ENCODE measurements around the gene MAG. TPM values are rescaled to one million over a fixed set of nuclear protein-coding genes. Genes with fewer than 3 reads are reported as not detected.

MAG gene
- total RNA-seq, 1 donor from 2014 or later, result not detected

DNA sequence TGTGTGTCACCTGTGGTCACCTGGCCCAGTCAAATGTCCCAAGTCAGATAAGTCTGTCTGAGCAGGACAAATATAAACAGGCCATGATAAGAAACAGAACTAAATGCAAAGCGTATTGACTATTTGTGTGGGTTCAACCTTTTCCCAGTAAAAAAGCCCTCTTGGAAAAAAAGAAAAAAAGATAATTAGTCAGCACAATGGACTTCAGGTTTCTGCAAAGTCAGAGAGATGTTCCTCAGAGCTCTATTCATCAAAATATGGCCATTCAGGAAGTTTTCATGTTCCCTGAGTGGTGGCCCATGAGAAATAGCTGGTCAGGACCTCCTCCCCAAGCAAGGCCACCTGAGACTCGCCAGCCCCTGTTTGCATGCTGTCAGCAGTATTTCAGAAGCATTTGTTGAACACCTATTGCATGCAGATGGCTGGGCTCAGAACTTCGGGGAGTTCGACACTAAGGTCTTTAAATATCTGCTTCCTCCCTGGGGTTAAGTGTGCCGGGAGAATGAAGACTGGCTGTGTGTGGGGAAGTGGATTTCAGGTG, 69.0 kb downstream of the MAG start:
- no peak overlapping the region for H3K27ac Mint-ChIP-seq (ENCODE audit: unreplicated experiment)

DNA sequence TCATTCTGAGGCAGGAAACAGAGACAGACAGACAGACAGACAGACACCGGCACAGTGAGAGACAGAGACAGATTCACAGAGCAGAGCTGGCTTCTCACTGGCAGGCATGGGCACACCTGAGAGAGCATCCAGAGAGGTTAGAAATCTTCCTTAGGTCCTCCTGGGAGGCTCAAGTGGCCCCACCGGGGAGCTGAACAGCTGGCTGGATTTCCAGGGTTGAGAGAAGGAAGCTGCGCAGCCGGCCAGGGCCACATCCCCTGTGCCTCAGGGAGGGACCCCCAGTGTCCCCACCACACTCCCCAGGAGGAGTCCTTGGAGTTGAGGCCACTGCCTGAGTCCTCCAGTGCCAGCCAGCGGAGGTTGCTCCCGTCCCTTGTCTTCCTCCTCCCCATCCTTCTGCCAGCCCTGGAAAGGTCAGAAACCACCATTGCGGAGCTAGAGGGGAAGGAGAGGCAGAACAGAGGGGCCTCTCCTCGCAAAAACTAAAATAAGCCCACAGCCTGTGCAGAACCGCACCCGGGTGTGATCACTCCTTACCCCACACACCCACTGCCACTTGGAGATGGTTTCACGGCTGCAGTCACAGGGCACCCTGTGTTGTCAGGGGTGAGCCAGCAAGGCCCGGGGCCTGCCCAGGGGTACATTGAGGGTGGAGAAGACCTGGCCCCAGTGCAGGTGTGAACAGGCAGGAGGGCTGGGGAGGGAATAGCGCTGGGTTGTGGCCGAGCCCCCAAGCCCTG, 70.5 kb downstream of the MAG start:
- no peaks in the 10 kb centered on the region for H3K4me1 Mint-ChIP-seq (ENCODE audit: low read depth)
- no peak overlapping the region for H3K4me3 Mint-ChIP-seq (ENCODE audit: unreplicated experiment)
- H3K9me3 Mint-ChIP-seq (ENCODE audit: low read depth), result no peaks in the 10 kb centered on the region
- H3K27ac Mint-ChIP-seq (ENCODE audit: unreplicated experiment), result no peak overlapping the region
- H3K27me3 Mint-ChIP-seq (ENCODE audit: low read depth), result peaks cover 16% of the 10 kb centered on the region
- no peak for TF ChIP-seq CTCF (IDR thresholded peaks at IDR 0.05)
- no peaks in the 10 kb centered on the region for H3K36me3 Mint-ChIP-seq (ENCODE audit: low read depth)
- no peak for DNase-seq (ENCODE audit: low spot score)

More for the DNA sequence above, 69.0 kb downstream of the MAG start:
- TF ChIP-seq CTCF (IDR thresholded peaks at IDR 0.05), result no peak
- Mint-ChIP-seq H3K9me3 (ENCODE audit: low read depth) (no peaks in the 10 kb centered on the region), H3K36me3 (ENCODE audit: low read depth) (no peaks in the 10 kb centered on the region), H3K27me3 (ENCODE audit: low read depth) (peaks cover 22% of the 10 kb centered on the region), H3K4me1 (ENCODE audit: low read depth) (no peaks in the 10 kb centered on the region), H3K4me3 (ENCODE audit: unreplicated experiment) (no peak overlapping the region)
- no peak for DNase-seq (ENCODE audit: low spot score)

DNA sequence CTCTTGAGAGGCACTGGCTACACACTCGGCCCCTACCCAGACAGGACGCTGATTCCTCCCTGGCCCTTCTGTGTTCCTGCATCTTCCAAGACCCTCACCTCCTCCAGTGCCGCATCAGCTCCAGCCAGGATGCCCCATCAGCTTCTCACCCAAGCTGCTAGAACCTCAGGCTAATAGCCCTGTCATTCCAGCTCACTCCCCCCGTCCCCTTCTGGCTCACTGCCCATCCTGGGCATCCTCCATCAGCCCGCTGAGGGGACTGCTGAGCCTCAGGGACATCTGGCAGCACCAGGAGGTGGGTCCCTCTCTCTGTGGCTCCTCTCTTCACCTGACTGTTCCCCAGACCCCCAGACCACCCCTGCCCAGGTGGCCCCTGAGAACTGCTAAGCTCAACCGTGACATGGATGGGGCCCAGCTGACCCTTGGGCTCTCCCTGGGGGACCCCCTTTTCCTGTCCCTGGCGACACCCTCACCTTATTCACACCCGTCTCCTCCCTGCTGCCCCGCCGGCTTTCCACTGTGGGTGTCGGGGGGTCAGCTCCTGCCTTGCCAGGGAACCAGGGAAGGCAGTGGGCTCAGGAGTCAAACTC, 71.1 kb downstream of the MAG start:
- Mint-ChIP-seq H3K9me3 (ENCODE audit: low read depth) (no peaks in the 10 kb centered on the region), H3K36me3 (ENCODE audit: low read depth) (no peaks in the 10 kb centered on the region), H3K4me3 (ENCODE audit: unreplicated experiment) (no peak overlapping the region), H3K27ac (ENCODE audit: unreplicated experiment) (no peak overlapping the region), H3K4me1 (ENCODE audit: low read depth) (no peaks in the 10 kb centered on the region), H3K27me3 (ENCODE audit: low read depth) (peaks cover 17% of the 10 kb centered on the region)
- DNase-seq (ENCODE audit: low spot score), result no peak
- TF ChIP-seq CTCF (IDR thresholded peaks at IDR 0.05), result no peak

Small RNAs within 50 kb of the gene (microRNA-seq; reads per million reads assigned to microRNA genes)
- not detected for gene MIR5196 (ENCODE audit: borderline number of aligned reads)

Other genes with a start within 250 kb of the MAG start
- not detected in 3 replicates for gene FXYD3, start 176.3 kb upstream of the MAG start, total RNA-seq
- 0.46 to 2.2 TPM (median 1.3 TPM) in 3 replicates for gene LGI4, start 157.1 kb upstream of the MAG start, total RNA-seq
- 2.9 to 7.8 TPM (median 7.1 TPM) in 3 replicates for gene FXYD1, start 153.3 kb upstream of the MAG start, total RNA-seq
- gene FXYD7, start 148.9 kb upstream of the MAG start, total RNA-seq, result not detected in 3 replicates
- 108 to 114 TPM (median 113 TPM) in 3 replicates for gene FXYD5, start 137.4 kb upstream of the MAG start, total RNA-seq
- not detected in 3 replicates for gene FAM187B, start 63.4 kb upstream of the MAG start, total RNA-seq
- gene LSR, start 43.2 kb upstream of the MAG start, total RNA-seq, result 0.24 to 0.99 TPM (median 0.64 TPM) in 3 replicates
- gene USF2, start 23.2 kb upstream of the MAG start, total RNA-seq, result 86.1 to 101 TPM (median 86.3 TPM) in 3 replicates
- not detected in 3 replicates for gene HAMP, start 9.6 kb upstream of the MAG start, total RNA-seq
- not detected in 3 replicates for gene CD22, start 37.0 kb downstream of the MAG start, total RNA-seq
- not detected in 3 replicates for gene FFAR1, start 55.7 kb downstream of the MAG start, total RNA-seq
- gene FFAR3, start 66.3 kb downstream of the MAG start, total RNA-seq, result not detected in 3 replicates
- gene GPR42, start 78.9 kb downstream of the MAG start, total RNA-seq, result not detected in 3 replicates
- not detected in 3 replicates for gene FFAR2, start 156.1 kb downstream of the MAG start, total RNA-seq
- not detected in 3 replicates for gene KRTDAP, start 198.3 kb downstream of the MAG start, total RNA-seq
- 1.3 to 2.1 TPM in 2 of 3 replicates, not detected in the other for gene DMKN, start 221.5 kb downstream of the MAG start, total RNA-seq
- gene SBSN, start 236.2 kb downstream of the MAG start, total RNA-seq, result 0.30 to 0.56 TPM (median 0.36 TPM) in 3 replicates
- not detected in 3 replicates for gene GAPDHS, start 241.3 kb downstream of the MAG start, total RNA-seq